ENCODE data around the gene GPC6.

- no peak for TF ChIP-seq CTCF (conservative IDR thresholded peaks at IDR 0.05; ENCODE audit: low read length)
- TF ChIP-seq EZH2phosphoT487 (IDR thresholded peaks at IDR 0.05; ENCODE audit: borderline replicate concordance) = no peak
Observed at GRCh38 chr13:93805736-93806135, 579.1 kb downstream of the GPC6 start.
